ENCODE measurements around the gene MEX3A. TPM values are rescaled to one million over a fixed set of nuclear protein-coding genes. Genes with fewer than 3 reads are reported as not detected.

The MEX3A gene
- total RNA-seq, 4 donors from 2014 or later = 0.56 to 0.96 (median 0.66) TPM

GRCh38 chr1:156090138-156090839, 8.0 kb upstream of the MEX3A start:
- DNase-seq (ENCODE audit: low spot score) (no peak), ATAC-seq (ENCODE audit: low FRiP score) (no peak)
- TF ChIP-seq CTCF (IDR thresholded peaks at IDR 0.05) = no peak

GRCh38 chr1:156089704-156090103, 7.4 kb upstream of the MEX3A start:
- no peak for TF ChIP-seq CTCF (IDR thresholded peaks at IDR 0.05)
- ATAC-seq (ENCODE audit: low FRiP score) = no peak
- no peak for DNase-seq (ENCODE audit: low spot score)

GRCh38 chr1:156086256-156086662, 4.0 kb upstream of the MEX3A start:
- no peak for ATAC-seq (ENCODE audit: low FRiP score)

GRCh38 chr1:156083800-156084790, 1.8 kb upstream of the MEX3A start:
- no peak for TF ChIP-seq CTCF (IDR thresholded peaks at IDR 0.05)
- DNase-seq (ENCODE audit: low spot score) (no peak), ATAC-seq (ENCODE audit: low FRiP score) (no peak)

More at GRCh38 chr1:156086256-156086662, 4.0 kb upstream of the MEX3A start:
- no peak for DNase-seq (ENCODE audit: low spot score)
- no peak for TF ChIP-seq CTCF (IDR thresholded peaks at IDR 0.05)

- no peak for DNase-seq (ENCODE audit: low spot score)
Measured at GRCh38 chr1:156081917-156082308, 352 bp downstream of the MEX3A start.

More at GRCh38 chr1:156081917-156082308, 352 bp downstream of the MEX3A start:
- no peak for ATAC-seq (ENCODE audit: low FRiP score)
- TF ChIP-seq CTCF (IDR thresholded peaks at IDR 0.05) = no peak
